GM12891 (cell line): Measurements from ENCODE around the gene WDR64.

ENCODE experiments used
- POLR2A ChIP-seq: IDR thresholded peaks from 2 replicates; pipeline ENCODE4 v1.6.1; 2011; ENCODE audit warnings: low read depth, low read length, control low read depth
- POLR2AphosphoS5 ChIP-seq: IDR thresholded peaks from 2 replicates; pipeline ENCODE4 v1.6.1; 2011; ENCODE audit warnings: low read depth, low read length, control low read depth
- SPI1 ChIP-seq: IDR thresholded peaks from 2 replicates; pipeline ENCODE4 v1.6.1; 2011; ENCODE audit warnings: low read depth, low read length, control low read depth
- TAF1 ChIP-seq: IDR thresholded peaks from 2 replicates; pipeline ENCODE4 v1.6.1; 2011; ENCODE audit warnings: low read depth, low read length, control low read depth

GRCh38 chr1:241749041-241749944 is 97.2 kb downstream of the WDR64 start:
- TF ChIP-seq POLR2A (no peak), SPI1 (no peak), POLR2AphosphoS5 (no peak), TAF1 (no peak)
